GM12878 (cell line): Measurements from ENCODE around the gene PALLD. TPM values are rescaled to one million over a fixed set of nuclear protein-coding genes. Genes with fewer than 3 reads are reported as not detected.

ENCODE experiments used
- ATAC-seq: fragments of 200-7000 bp; cut with Tn5 transposase; 3 replicates; pipeline ENCODE4 v1.9.1; 2020; ENCODE audit warnings: mild to moderate bottlenecking, moderate library complexity
- BruUV-seq: library from RNA; stranded (reverse); fragments of 400-500 nt; replicated peaks from 2 replicates; lab custom pipeline; 2021; lab: Mats Ljungman, UMichigan
- CTCF ChIA-PET: fragments of 300-600 bp; sonication (Branson Sonifier 250); formaldehyde crosslinking; extraction: SDS; loops from one replicate; lab custom pipeline; 2021; ENCODE audit warnings: inconsistent platforms; lab: Yijun Ruan, JAX
- POLR2A ChIA-PET: fragments of 350-600 bp; formaldehyde crosslinking; extraction: SDS; loops from one replicate; lab custom pipeline; 2021; ENCODE audit warnings: inconsistent platforms; lab: Charles Lee
- RAD21 ChIA-PET: fragments of 300-600 bp; sonication (Branson Sonifier 250); formaldehyde crosslinking; loops from one replicate; lab custom pipeline; 2023; ENCODE audit warnings: antibody characterized with exemption; ENCODE audit not compliant: unreplicated experiment; lab: Charles Lee
- SMC1A ChIA-PET: fragments of 300-600 bp; sonication (Branson Sonifier 250); formaldehyde crosslinking; loops from one replicate; lab custom pipeline; 2023; ENCODE audit not compliant: unreplicated experiment, uncharacterized antibody; lab: Charles Lee
- DNase-seq: peaks from one replicate; pipeline ENCODE4 v3.0.0-alpha.2; 2011; ENCODE audit warnings: low read depth, low spot score
- FAIRE-seq: peaks from 3 replicates; lab custom pipeline; 2011; peaks lifted over from hg19 to GRCh38; lab: Jason Lieb, UNC
- H2AFZ ChIP-seq: 2 replicates; pipeline ENCODE4 v1.6.0; 2011; ENCODE audit warnings: low read depth, low read length, control low read depth; ENCODE audit not compliant: control insufficient read depth
- H3K27ac ChIP-seq: 2 replicates; pipeline ENCODE4 v1.5.1; 2011; ENCODE audit warnings: control low read depth; ENCODE audit not compliant: control insufficient read depth, insufficient read depth
- H3K27me3 ChIP-seq, 2 experiments: replicated peaks in 1 of 2; 2 replicates each; pipeline versions ENCODE4 v1.6.0 to v1.6.1; 2011; ENCODE audit warnings: low read length in 1 of 2; ENCODE audit not compliant: control insufficient read depth in 2 of 2, insufficient read depth in 2 of 2
- H3K36me3 ChIP-seq, 2 experiments: 2 replicates each; pipeline ENCODE4 v1.5.1; 2011; ENCODE audit warnings: low read length in 1 of 2; ENCODE audit not compliant: control insufficient read depth in 2 of 2, insufficient read depth in 2 of 2
- H3K4me1 ChIP-seq: 2 replicates; pipeline ENCODE4 v1.6.1; 2011; ENCODE audit warnings: mild to moderate bottlenecking, low read length, moderate library complexity, mixed read lengths; ENCODE audit not compliant: control insufficient read depth, insufficient read depth
- H3K4me2 ChIP-seq: 2 replicates; pipeline ENCODE4 v1.6.0; 2011; ENCODE audit warnings: control low read depth; ENCODE audit not compliant: control insufficient read depth, insufficient read depth
- H3K4me3 ChIP-seq: fragments of 200-600 bp; sonication (generic); 2 replicates; pipeline ENCODE4 v1.5.1; 2016
- H3K79me2 ChIP-seq: 2 replicates; pipeline ENCODE4 v1.6.0; 2011; ENCODE audit warnings: low read length; ENCODE audit not compliant: control insufficient read depth, insufficient read depth
- H3K9ac ChIP-seq: 2 replicates; pipeline ENCODE4 v1.8.0; 2011; ENCODE audit warnings: low read length, control low read depth, mixed read lengths; ENCODE audit not compliant: control insufficient read depth, insufficient read depth
- H3K9me3 ChIP-seq: replicated peaks from 3 replicates; pipeline ENCODE4 v1.5.1; 2011; ENCODE audit warnings: mild to moderate bottlenecking, low read length; ENCODE audit not compliant: control insufficient read depth, insufficient read depth
- H4K20me1 ChIP-seq: 2 replicates; pipeline ENCODE4 v1.6.0; 2011; ENCODE audit not compliant: control insufficient read depth, insufficient read depth
- ASH2L ChIP-seq: fragments of 300-600, 200-600 bp; sonication (generic); IDR thresholded peaks from 2 replicates; pipeline ENCODE4 v1.6.1; 2017; ENCODE audit warnings: low read depth, mild to moderate bottlenecking, borderline replicate concordance
- CEBPB ChIP-seq, 2 experiments: fragments of 150-350 bp in 1 of 2; IDR thresholded peaks; 2 replicates each; pipeline ENCODE4 v1.6.1; 2012 to 2014; ENCODE audit warnings: low read depth in 2 of 2, low read length in 2 of 2, borderline replicate concordance in 1 of 2, inconsistent platforms in 1 of 2
- SMAD1 ChIP-seq: fragments of 450-650 bp; IDR thresholded peaks from 2 replicates; pipeline ENCODE4 v1.6.1; 2018; ENCODE audit warnings: mild to moderate bottlenecking, low read depth; ENCODE audit not compliant: partially characterized antibody
- TARDBP ChIP-seq: IDR thresholded peaks from 2 replicates; pipeline ENCODE4 v1.6.1; 2016; ENCODE audit warnings: borderline replicate concordance
- WGBS: methylation state at CpG from one replicate; pipeline ENCODE4 v1.1.6; 2016; ENCODE audit warnings: low lambda C conversion rate; ENCODE audit not compliant: insufficient replicate concordance, insufficient coverage; ENCODE audit errors: missing lambda C conversion rate; 5-methylcytosine and 5-hydroxymethylcytosine counted together
- in situ Hi-C: fragments of 300-500 bp; cut with MboI; formaldehyde crosslinking; loops from 9 replicates; pipeline ENCODE4 v1.14.3; 2018; ENCODE audit warnings: mixed read lengths
- intact Hi-C: fragments of 100-400 bp; cut with micrococcal nuclease; formaldehyde crosslinking; loops from one replicate; pipeline ENCODE4 v1.14.2; 2022; ENCODE audit not compliant: unreplicated experiment
- polyA plus RNA-seq, 11 experiments: library from polyadenylated mRNA; depleted of rRNA in 4 of 11; unstranded in 6 of 11; stranded (reverse) in 5 of 11; fragments of >200 nt; fragmentation: Nextera tagmentation in 4 of 11; fragmentation: Illumina TruSeq in 1 of 11; extraction: Ambion mirVana in 4 of 11; extraction: Trizol in 1 of 11; gene quantifications; 1 replicate in 1 of 11; 2 replicates in 10 of 11; pipeline versions ENCODE4 v1.2.1 to v1.2.3, GENCODE V29; 2011 to 2016; ENCODE audit warnings: inconsistent platforms in 2 of 11, missing spikeins in 2 of 11, low read depth in 1 of 11
- total RNA-seq, 4 experiments: library from RNA; depleted of rRNA in 3 of 4; stranded (reverse); fragments of >200 nt in 3 of 4; fragmentation: Illumina TruSeq in 1 of 4; extraction: Trizol in 1 of 4; gene quantifications; 2 replicates each; pipeline versions ENCODE4 v1.2.1 to v1.2.3, GENCODE V29; 2013 to 2021
- TF ChIP-seq, protein P1 (sequence below): fragments of 150-350 bp; IDR thresholded peaks from 2 replicates; pipeline ENCODE4 v1.6.1; 2014; ENCODE audit warnings: mild to moderate bottlenecking, low read depth, low read length
- TF ChIP-seq, protein P2 (sequence below): fragments of 450-650 bp; IDR thresholded peaks from 2 replicates; pipeline ENCODE4 v1.6.1; 2017; ENCODE audit warnings: low read depth, mild to moderate bottlenecking, moderate library complexity

PALLD gene
- total and polyA plus RNA-seq, 10 of the 15 experiments (the other 5 are each of a cell fraction or from before 2014, with no cell fraction given), result 1.0 to 7.7 (median 1.7) TPM

DNA sequence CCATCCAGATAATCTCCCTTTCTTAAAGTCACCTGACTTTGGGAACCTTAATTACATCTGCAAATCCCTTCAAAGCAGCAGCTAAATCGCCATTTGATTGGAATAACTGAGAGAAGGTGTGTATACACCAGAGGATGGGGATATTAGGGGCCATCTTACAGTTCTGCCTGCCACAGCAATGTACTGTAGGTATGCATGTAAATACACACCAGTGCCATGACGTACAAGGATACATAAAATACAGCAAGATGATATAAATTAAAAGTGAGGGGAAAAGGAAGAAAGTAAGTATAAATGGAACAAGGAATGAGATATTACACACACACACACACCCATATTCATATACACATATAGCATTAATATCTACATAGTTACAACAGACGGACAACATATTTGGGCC is 432.0 kb downstream of the PALLD start:
- TF ChIP-seq CEBPB (IDR thresholded peaks at IDR 0.05; ENCODE audit: borderline replicate concordance in 1 of 2, low read depth in 2 of 2, low read length in 2 of 2) (no peak), TARDBP (no peak), ASH2L (no peak), SMAD1 (no peak)
- TF ChIP-seq, protein P1, sequence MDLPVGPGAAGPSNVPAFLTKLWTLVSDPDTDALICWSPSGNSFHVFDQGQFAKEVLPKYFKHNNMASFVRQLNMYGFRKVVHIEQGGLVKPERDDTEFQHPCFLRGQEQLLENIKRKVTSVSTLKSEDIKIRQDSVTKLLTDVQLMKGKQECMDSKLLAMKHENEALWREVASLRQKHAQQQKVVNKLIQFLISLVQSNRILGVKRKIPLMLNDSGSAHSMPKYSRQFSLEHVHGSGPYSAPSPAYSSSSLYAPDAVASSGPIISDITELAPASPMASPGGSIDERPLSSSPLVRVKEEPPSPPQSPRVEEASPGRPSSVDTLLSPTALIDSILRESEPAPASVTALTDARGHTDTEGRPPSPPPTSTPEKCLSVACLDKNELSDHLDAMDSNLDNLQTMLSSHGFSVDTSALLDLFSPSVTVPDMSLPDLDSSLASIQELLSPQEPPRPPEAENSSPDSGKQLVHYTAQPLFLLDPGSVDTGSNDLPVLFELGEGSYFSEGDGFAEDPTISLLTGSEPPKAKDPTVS, result no peak
- TF ChIP-seq, protein P2, sequence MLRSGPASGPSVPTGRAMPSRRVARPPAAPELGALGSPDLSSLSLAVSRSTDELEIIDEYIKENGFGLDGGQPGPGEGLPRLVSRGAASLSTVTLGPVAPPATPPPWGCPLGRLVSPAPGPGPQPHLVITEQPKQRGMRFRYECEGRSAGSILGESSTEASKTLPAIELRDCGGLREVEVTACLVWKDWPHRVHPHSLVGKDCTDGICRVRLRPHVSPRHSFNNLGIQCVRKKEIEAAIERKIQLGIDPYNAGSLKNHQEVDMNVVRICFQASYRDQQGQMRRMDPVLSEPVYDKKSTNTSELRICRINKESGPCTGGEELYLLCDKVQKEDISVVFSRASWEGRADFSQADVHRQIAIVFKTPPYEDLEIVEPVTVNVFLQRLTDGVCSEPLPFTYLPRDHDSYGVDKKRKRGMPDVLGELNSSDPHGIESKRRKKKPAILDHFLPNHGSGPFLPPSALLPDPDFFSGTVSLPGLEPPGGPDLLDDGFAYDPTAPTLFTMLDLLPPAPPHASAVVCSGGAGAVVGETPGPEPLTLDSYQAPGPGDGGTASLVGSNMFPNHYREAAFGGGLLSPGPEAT, result no peak
- DNase-seq (no peak), ATAC-seq (no peak), FAIRE-seq (no peak)
- Histone ChIP-seq H3K9ac (no peak overlapping the region), H3K27me3 (no peaks in the 10 kb centered on the region), H3K4me3 (no peak overlapping the region), H4K20me1 (no peaks in the 10 kb centered on the region), H3K27ac (no peak overlapping the region), H3K4me2 (no peak overlapping the region), H3K4me1 (no peaks in the 10 kb centered on the region), H3K9me3 (peaks cover 2% of the 10 kb centered on the region; the same call in 2 of the 3 replicates), H3K79me2 (no peaks in the 10 kb centered on the region), H3K36me3 (peaks cover 0 to 2% of the 10 kb centered on the region in 2 experiments; a peak in 1 of 4 replicates), H2AFZ (no peak overlapping the region)
- intact Hi-C loops, result loop anchor here (10.0 kb wide), 1 partner anchor 346 kb away; the partner anchor contains the start of gene SH3RF1
- ChIA-PET POLR2A (no interaction called here), RAD21 (interaction anchor here (1.2 to 1.6 kb wide), 3 partner anchors 78 to 565 kb away, joined by 3 to 4 read pairs (median 4); no protein-coding TSS in a partner anchor), SMC1A (interaction anchor here (0.9 to 2.9 kb wide), 6 partner anchors 9 to 343 kb away, joined by 3 to 13 read pairs (median 4); partner anchors contain the start of gene CBR4), CTCF (interaction anchor here (0.5 to 2.8 kb wide), 9 partner anchors 57 to 1035 kb away, joined by 3 to 8 read pairs (median 3); partner anchors contain the start of gene CBR4)
- no TSS peak for BruUV-seq
- WGBS, result 90% methylated on average over 3 of the region's 3 CpGs
- in situ Hi-C loops, result loop anchor here (10.0 kb wide), 1 partner anchor 1116 kb away; no protein-coding TSS in a partner anchor
